Panc1 (cell line): ENCODE data around the gene PDCL3. TPM values are rescaled to one million over a fixed set of nuclear protein-coding genes. Genes with fewer than 3 reads are reported as not detected.

Source experiments
- ATAC-seq: fragments of 200-7000 bp; cut with Tn5 transposase; 2 replicates; pipeline ENCODE4 v1.9.1; 2020; ENCODE audit warnings: mild to moderate bottlenecking, moderate library complexity
- BruUV-seq: library from RNA; stranded (reverse); fragments of 400-500 nt; replicated peaks from 2 replicates; lab custom pipeline; 2021; lab: Mats Ljungman, UMichigan
- CTCF ChIA-PET: fragments of 300-600 bp; sonication (Branson Sonifier 250); formaldehyde crosslinking; loops from one replicate; lab custom pipeline; 2022; ENCODE audit warnings: antibody characterized with exemption; lab: Charles Lee
- POLR2A ChIA-PET: fragments of 300-600 bp; sonication (Branson Sonifier 250); formaldehyde crosslinking; loops from one replicate; lab custom pipeline; 2022; ENCODE audit warnings: antibody characterized with exemption; lab: Charles Lee
- DNase-seq: peaks from one replicate; pipeline ENCODE4 v3.0.0-alpha.2; 2010; ENCODE audit warnings: low read depth, low spot score
- H3K27ac ChIP-seq: 2 replicates; pipeline ENCODE4 v1.5.1; 2011; ENCODE audit warnings: mild to moderate bottlenecking, low read length, inconsistent platforms
- H3K27me3 ChIP-seq: fragments of 200-500 bp; sonication (Bioruptor generic); 2 replicates; pipeline ENCODE4 v1.6.0; 2014; ENCODE audit warnings: low read length, inconsistent platforms; ENCODE audit not compliant: control insufficient read depth, insufficient read depth
- H3K36me3 ChIP-seq: fragments of 200-500 bp; sonication (Bioruptor generic); 2 replicates; pipeline ENCODE4 v1.5.1; 2014; ENCODE audit warnings: inconsistent platforms, mild to moderate bottlenecking, low read length, moderate library complexity; ENCODE audit not compliant: control insufficient read depth, insufficient read depth
- H3K4me1 ChIP-seq: 2 replicates; pipeline ENCODE4 v1.5.1; 2011; ENCODE audit warnings: inconsistent platforms, mild to moderate bottlenecking, low read length, moderate library complexity; ENCODE audit not compliant: control insufficient read depth, insufficient read depth
- H3K4me3 ChIP-seq, 2 experiments: 2 replicates each; pipeline ENCODE4 v1.5.1; 2011 to 2012; ENCODE audit warnings: low read depth in 2 of 2, low read length in 2 of 2, mild to moderate bottlenecking in 2 of 2, inconsistent platforms in 1 of 2, moderate library complexity in 1 of 2
- H3K9me3 ChIP-seq: fragments of 200-500 bp; sonication (Bioruptor generic); 2 replicates; pipeline ENCODE4 v1.5.1; 2014; ENCODE audit warnings: low read depth, mild to moderate bottlenecking, inconsistent platforms, low read length, moderate library complexity; ENCODE audit not compliant: control insufficient read depth, insufficient read depth
- CTCF ChIP-seq: fragments of 450-650 bp; IDR thresholded peaks from 2 replicates; pipeline ENCODE4 v1.5.1; 2017; ENCODE audit warnings: mild to moderate bottlenecking
- POLR2AphosphoS5 ChIP-seq: IDR thresholded peaks from 2 replicates; pipeline ENCODE4 v1.6.1; 2012; ENCODE audit warnings: mild to moderate bottlenecking, low read depth, low read length, moderate library complexity
- REST ChIP-seq, 2 experiments: IDR thresholded peaks; 2 replicates each; pipeline ENCODE4 v1.6.1; 2011 to 2012; ENCODE audit warnings: low read depth in 2 of 2, control low read depth in 1 of 2, low read length in 1 of 2, mild to moderate bottlenecking in 1 of 2, moderate library complexity in 1 of 2; ENCODE audit not compliant: insufficient read depth in 1 of 2
- SIN3A ChIP-seq: IDR thresholded peaks from 2 replicates; pipeline ENCODE4 v1.6.1; 2012; ENCODE audit warnings: low read depth, mild to moderate bottlenecking, low read length, moderate library complexity, borderline replicate concordance; ENCODE audit not compliant: insufficient read depth
- TCF7L2 ChIP-seq: IDR thresholded peaks from 2 replicates; pipeline ENCODE4 v1.6.1; 2011; ENCODE audit warnings: mild to moderate bottlenecking, low read depth, low read length, inconsistent platforms
- in situ Hi-C: cut with HindIII; loops from 2 replicates; pipeline ENCODE4 v1.10.0; 2016; ENCODE audit warnings: low sequenced_read_pairs, low pct_unique_long_range_greater_than_20kb
- intact Hi-C: fragments of 100-400 bp; cut with micrococcal nuclease; formaldehyde crosslinking; loops from one replicate; pipeline ENCODE4 v1.10.0; 2022; ENCODE audit not compliant: unreplicated experiment
- total RNA-seq: library from RNA; stranded (reverse); gene quantifications from one replicate; pipeline ENCODE4 v1.2.1, GENCODE V29; 2021; ENCODE audit not compliant: unreplicated experiment

Gene PDCL3
- total RNA-seq, 1 experiment from 2014 or later, result 43.1 TPM

DNA sequence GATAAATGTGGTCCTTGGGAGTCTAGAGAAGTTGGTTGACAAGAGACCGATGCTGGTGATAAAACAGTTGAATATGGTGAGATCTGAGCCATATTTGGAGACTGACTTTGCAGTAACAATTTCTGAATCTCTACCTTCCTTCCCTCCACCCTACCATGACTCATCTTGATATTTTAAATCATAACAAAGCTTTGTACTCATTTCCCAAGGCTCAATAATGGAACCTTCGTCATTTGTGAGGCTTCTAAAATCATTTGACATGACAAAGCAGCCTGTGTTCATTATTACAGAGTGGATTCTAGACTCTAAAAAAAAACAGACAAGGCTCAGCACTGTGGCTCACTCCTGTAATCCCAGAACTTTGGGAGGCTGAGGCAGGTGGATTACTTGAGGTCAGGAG, 38.5 kb upstream of the PDCL3 start:
- no peaks in the 10 kb centered on the region for H3K27me3 ChIP-seq

DNA sequence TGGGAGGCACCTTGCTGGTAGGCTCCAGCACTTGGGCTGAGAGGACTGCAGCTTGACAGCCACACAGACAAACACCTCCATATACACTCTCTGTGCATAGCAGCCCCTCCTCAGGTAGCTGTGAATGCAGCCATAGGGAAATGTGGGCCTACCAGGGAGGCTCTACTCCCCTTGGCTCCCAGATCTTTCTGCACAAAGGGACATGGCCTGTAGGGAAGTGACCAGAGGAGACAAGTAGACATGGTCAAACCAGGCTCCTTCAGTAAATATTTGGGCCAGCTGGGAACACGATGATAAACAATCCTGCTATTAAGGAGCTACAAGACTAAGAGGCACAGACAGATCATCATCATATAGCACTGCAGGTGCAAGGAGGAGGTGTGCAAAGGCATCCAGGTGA, 35.9 kb upstream of the PDCL3 start:
- BruUV-seq, result no TSS peak
- POLR2A ChIA-PET, result interaction anchor here (0.5 kb wide), 1 partner anchor 729 kb away, joined by 3 read pairs; no protein-coding TSS in a partner anchor

More for the DNA sequence above, 38.5 kb upstream of the PDCL3 start:
- ChIA-PET POLR2A (no interaction called here), CTCF (no interaction called here)
- BruUV-seq, result no TSS peak
- DNase-seq (no peak), ATAC-seq (no peak)
- Histone ChIP-seq H3K36me3 (no peaks in the 10 kb centered on the region), H3K4me3 (no peak overlapping the region), H3K27ac (no peak overlapping the region), H3K9me3 (no peaks in the 10 kb centered on the region), H3K4me1 (no peaks in the 10 kb centered on the region)
- intact Hi-C loops, result no loop called here
- TF ChIP-seq SIN3A, result no peak
- no peak for TF ChIP-seq CTCF
- TF ChIP-seq REST (IDR thresholded peaks at IDR 0.05; ENCODE audit: insufficient read depth in 1 of 2, low read depth in 2 of 2, low read length in 1 of 2), result no peak
- no peak for TF ChIP-seq TCF7L2
- TF ChIP-seq POLR2AphosphoS5, result no peak
- in situ Hi-C loops, result no loop called here

More for the DNA sequence above, 35.9 kb upstream of the PDCL3 start:
- no peak overlapping the region for H3K4me3 ChIP-seq
- no peak overlapping the region for H3K27ac ChIP-seq
- ATAC-seq, result no peak
- intact Hi-C loops (no loop called here), in situ Hi-C loops (no loop called here)
- CTCF ChIA-PET, result no interaction called here
- H3K27me3 ChIP-seq, result no peaks in the 10 kb centered on the region
- DNase-seq, result no peak
- H3K36me3 ChIP-seq, result no peaks in the 10 kb centered on the region
- no peaks in the 10 kb centered on the region for H3K4me1 ChIP-seq
- no peaks in the 10 kb centered on the region for H3K9me3 ChIP-seq
- no peak for TF ChIP-seq CTCF
